K562 (cell line): Measurements from ENCODE around the gene MIDN. TPM values are rescaled to one million over a fixed set of nuclear protein-coding genes. Genes with fewer than 3 reads are reported as not detected.
A peak's percentile ranks its signal among the peaks of the same experiment; 100 is the strongest.

Experiments used
- CBX1 ChIP-seq: sonication (generic); IDR thresholded peaks from 2 replicates; pipeline ENCODE4 v1.6.1; 2016; ENCODE audit warnings: antibody characterized with exemption, low read depth, mild to moderate bottlenecking
- HDGF ChIP-seq: fragments of 450-650 bp; IDR thresholded peaks from 2 replicates; pipeline ENCODE4 v1.6.1; 2016
- JUNB ChIP-seq: fragments of 450-650 bp; formaldehyde crosslinking; conservative IDR thresholded peaks from 2 replicates; pipeline ENCODE4 v1.4.0; 2020; ENCODE audit warnings: mild to moderate bottlenecking
- MEIS2 ChIP-seq: fragments of 450-650 bp; IDR thresholded peaks from 2 replicates; pipeline ENCODE4 v1.6.1; 2014; ENCODE audit warnings: mild to moderate bottlenecking; ENCODE audit not compliant: partially characterized antibody
- MYC ChIP-seq, 2 experiments: fragments of 250-450 bp in 1 of 2; sonication (Bioruptor Pico) in 1 of 2; IDR thresholded peaks; 2 replicates each; pipeline versions ENCODE4 v1.5.1 to v1.6.1; 2012 to 2021; ENCODE audit warnings: low read depth in 2 of 2, borderline replicate concordance in 1 of 2, improper control_type of control experiment in 1 of 2, low read length in 1 of 2, mild to moderate bottlenecking in 1 of 2, moderate library complexity in 1 of 2
- PHF21A ChIP-seq: fragments of 450-650 bp; IDR thresholded peaks from 2 replicates; pipeline ENCODE4 v1.6.1; 2017; ENCODE audit warnings: low read depth, borderline replicate concordance
- SIX5 ChIP-seq, 2 experiments: IDR thresholded peaks; 2 replicates each; pipeline ENCODE4 v1.6.1; 2011; ENCODE audit warnings: low read length in 2 of 2, borderline replicate concordance in 1 of 2, low read depth in 1 of 2, mild to moderate bottlenecking in 1 of 2, moderate library complexity in 1 of 2; ENCODE audit not compliant: insufficient read depth in 1 of 2
- TRIM24 ChIP-seq, 2 experiments: fragments of 450-650 bp; IDR thresholded peaks; 2 replicates each; pipeline ENCODE4 v1.6.1; 2016
- ZNF644 ChIP-seq: fragments of 200-800 bp; sonication (Bioruptor generic); IDR thresholded peaks from 2 replicates; pipeline ENCODE4 v1.6.1; 2016; ENCODE audit warnings: low read depth, missing genetic modification characterization, missing compliant biosample characterization
- polyA plus RNA-seq, 8 experiments: library from polyadenylated mRNA; depleted of rRNA in 4 of 8; stranded (reverse) in 5 of 8; unstranded in 3 of 8; fragments of >200 nt; fragmentation: Nextera tagmentation in 2 of 8; fragmentation: Illumina TruSeq in 1 of 8; extraction: Ambion mirVana in 2 of 8; extraction: Trizol in 1 of 8; gene quantifications; 2 replicates each; pipeline versions ENCODE4 v1.2.1 to v1.2.3, GENCODE V29; 2011 to 2014; ENCODE audit warnings: inconsistent platforms in 1 of 8, missing spikeins in 1 of 8
- total RNA-seq, 7 experiments: library from RNA; depleted of rRNA in 6 of 7; stranded (reverse); fragments of >200 nt in 6 of 7; fragmentation: Illumina TruSeq in 2 of 7; extraction: Trizol in 2 of 7; gene quantifications; 2 replicates each; pipeline versions ENCODE4 v1.2.1 to v1.2.3, GENCODE V29; 2011 to 2021; ENCODE audit warnings: low replicate concordance in 1 of 7
- TF ChIP-seq, protein P1 (sequence below), 2 experiments: IDR thresholded peaks in 1 of 2; conservative IDR thresholded peaks in 1 of 2; 2 replicates each; pipeline ENCODE4 v1.6.1; 2016; ENCODE audit warnings: low read depth in 2 of 2, mild to moderate bottlenecking in 1 of 2, missing compliant biosample characterization in 1 of 2, missing genetic modification characterization in 1 of 2, moderate library complexity in 1 of 2
- TF ChIP-seq, protein P2 (sequence below): sonication (generic); IDR thresholded peaks from 2 replicates; pipeline ENCODE4 v1.6.1; 2016
- TF ChIP-seq, protein P3 (sequence below), 2 experiments: fragments of 450-650 bp in 1 of 2; sonication (generic) in 1 of 2; formaldehyde crosslinking in 1 of 2; IDR thresholded peaks; 2 replicates each; pipeline versions ENCODE4 v1.7.1 to v1.9.0; 2016 to 2022; ENCODE audit warnings: inconsistent platforms in 1 of 2, mild to moderate bottlenecking in 1 of 2, missing genetic modification reagents in 1 of 2

The MIDN gene
- total and polyA plus RNA-seq, 9 of the 15 experiments (the other 6 are each of a cell fraction or from before 2014, with no cell fraction given): 0.17 to 120 (median 10.1) TPM

DNA sequence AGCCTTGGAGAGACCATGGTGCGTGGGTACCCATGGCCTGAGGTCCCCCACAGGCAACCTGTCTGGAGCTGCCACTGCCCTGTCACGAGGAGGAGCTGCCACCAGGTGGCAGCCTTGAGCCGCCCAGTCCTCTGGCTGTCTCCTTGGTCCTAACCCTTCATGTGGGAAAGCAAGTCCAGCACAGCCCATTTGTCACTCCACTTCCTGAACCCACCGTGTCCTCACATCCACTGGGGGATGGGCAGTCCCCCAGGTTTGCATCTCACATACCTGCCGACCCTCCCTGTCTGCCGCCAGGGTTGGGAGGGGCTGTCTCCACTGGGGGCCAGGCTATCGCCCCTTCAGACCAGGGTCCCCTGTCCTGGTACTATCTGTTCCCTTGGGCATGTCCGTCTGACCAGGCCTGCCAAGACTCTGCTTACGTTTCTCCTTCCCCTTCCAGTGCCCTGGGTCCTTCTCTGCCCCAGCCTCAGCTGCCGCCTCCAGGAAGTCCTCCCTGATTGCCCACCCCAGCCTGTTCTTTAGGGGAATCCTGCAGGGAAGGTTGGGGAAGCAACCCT is 31.5 kb downstream of the MIDN start (continued):
- TF ChIP-seq, protein P1, sequence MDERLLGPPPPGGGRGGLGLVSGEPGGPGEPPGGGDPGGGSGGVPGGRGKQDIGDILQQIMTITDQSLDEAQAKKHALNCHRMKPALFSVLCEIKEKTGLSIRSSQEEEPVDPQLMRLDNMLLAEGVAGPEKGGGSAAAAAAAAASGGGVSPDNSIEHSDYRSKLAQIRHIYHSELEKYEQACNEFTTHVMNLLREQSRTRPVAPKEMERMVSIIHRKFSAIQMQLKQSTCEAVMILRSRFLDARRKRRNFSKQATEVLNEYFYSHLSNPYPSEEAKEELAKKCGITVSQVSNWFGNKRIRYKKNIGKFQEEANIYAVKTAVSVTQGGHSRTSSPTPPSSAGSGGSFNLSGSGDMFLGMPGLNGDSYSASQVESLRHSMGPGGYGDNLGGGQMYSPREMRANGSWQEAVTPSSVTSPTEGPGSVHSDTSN (CRISPR knock-in tag; IDR thresholded peaks at IDR 0.05; ENCODE audit: low read depth): no peak
- TF ChIP-seq, protein P1 (tag; conservative IDR thresholded peaks at IDR 0.05; ENCODE audit: low read depth): 0 out of 2 replicates have a peak, but pooled peaks have one; percentile 12
- TF ChIP-seq TRIM24 (IDR thresholded peaks at IDR 0.05) (no peak), SIX5 (IDR thresholded peaks at IDR 0.05; ENCODE audit: borderline replicate concordance in 1 of 2, insufficient read depth in 1 of 2, low read depth in 1 of 2, low read length in 2 of 2) (no peak), HDGF (0 out of 2 replicates have a peak, but pooled peaks have one; percentile 70), ZNF644 (tag) (no peak), PHF21A (no peak), CBX1 (peak; percentile 70; the same call in 1 of the 2 replicates), MYC (IDR thresholded peaks at IDR 0.05; ENCODE audit: low read depth, low read length) (0 out of 2 replicates have a peak, but pooled peaks have one; percentile 29), MYC (CRISPR knock-in tag; IDR thresholded peaks at IDR 0.05; ENCODE audit: borderline replicate concordance, low read depth) (no peak), JUNB (CRISPR knock-in tag) (no peak), MEIS2 (peak; percentile 42)
- TF ChIP-seq, protein P2, sequence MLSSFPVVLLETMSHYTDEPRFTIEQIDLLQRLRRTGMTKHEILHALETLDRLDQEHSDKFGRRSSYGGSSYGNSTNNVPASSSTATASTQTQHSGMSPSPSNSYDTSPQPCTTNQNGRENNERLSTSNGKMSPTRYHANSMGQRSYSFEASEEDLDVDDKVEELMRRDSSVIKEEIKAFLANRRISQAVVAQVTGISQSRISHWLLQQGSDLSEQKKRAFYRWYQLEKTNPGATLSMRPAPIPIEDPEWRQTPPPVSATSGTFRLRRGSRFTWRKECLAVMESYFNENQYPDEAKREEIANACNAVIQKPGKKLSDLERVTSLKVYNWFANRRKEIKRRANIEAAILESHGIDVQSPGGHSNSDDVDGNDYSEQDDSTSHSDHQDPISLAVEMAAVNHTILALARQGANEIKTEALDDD: no peak
- TF ChIP-seq, protein P3, sequence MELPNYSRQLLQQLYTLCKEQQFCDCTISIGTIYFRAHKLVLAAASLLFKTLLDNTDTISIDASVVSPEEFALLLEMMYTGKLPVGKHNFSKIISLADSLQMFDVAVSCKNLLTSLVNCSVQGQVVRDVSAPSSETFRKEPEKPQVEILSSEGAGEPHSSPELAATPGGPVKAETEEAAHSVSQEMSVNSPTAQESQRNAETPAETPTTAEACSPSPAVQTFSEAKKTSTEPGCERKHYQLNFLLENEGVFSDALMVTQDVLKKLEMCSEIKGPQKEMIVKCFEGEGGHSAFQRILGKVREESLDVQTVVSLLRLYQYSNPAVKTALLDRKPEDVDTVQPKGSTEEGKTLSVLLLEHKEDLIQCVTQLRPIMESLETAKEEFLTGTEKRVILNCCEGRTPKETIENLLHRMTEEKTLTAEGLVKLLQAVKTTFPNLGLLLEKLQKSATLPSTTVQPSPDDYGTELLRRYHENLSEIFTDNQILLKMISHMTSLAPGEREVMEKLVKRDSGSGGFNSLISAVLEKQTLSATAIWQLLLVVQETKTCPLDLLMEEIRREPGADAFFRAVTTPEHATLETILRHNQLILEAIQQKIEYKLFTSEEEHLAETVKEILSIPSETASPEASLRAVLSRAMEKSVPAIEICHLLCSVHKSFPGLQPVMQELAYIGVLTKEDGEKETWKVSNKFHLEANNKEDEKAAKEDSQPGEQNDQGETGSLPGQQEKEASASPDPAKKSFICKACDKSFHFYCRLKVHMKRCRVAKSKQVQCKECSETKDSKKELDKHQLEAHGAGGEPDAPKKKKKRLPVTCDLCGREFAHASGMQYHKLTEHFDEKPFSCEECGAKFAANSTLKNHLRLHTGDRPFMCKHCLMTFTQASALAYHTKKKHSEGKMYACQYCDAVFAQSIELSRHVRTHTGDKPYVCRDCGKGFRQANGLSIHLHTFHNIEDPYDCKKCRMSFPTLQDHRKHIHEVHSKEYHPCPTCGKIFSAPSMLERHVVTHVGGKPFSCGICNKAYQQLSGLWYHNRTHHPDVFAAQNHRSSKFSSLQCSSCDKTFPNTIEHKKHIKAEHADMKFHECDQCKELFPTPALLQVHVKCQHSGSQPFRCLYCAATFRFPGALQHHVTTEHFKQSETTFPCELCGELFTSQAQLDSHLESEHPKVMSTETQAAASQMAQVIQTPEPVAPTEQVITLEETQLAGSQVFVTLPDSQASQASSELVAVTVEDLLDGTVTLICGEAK (IDR thresholded peaks at IDR 0.05): no peak
- TF ChIP-seq, protein P3 (CRISPR knock-in tag; IDR thresholded peaks at IDR 0.05): no peak
